ENCODE data around the gene TEX261.

GRCh38 chr2:70959851-70960832, 34.5 kb downstream of the TEX261 start:
- TF ChIP-seq, protein P1, sequence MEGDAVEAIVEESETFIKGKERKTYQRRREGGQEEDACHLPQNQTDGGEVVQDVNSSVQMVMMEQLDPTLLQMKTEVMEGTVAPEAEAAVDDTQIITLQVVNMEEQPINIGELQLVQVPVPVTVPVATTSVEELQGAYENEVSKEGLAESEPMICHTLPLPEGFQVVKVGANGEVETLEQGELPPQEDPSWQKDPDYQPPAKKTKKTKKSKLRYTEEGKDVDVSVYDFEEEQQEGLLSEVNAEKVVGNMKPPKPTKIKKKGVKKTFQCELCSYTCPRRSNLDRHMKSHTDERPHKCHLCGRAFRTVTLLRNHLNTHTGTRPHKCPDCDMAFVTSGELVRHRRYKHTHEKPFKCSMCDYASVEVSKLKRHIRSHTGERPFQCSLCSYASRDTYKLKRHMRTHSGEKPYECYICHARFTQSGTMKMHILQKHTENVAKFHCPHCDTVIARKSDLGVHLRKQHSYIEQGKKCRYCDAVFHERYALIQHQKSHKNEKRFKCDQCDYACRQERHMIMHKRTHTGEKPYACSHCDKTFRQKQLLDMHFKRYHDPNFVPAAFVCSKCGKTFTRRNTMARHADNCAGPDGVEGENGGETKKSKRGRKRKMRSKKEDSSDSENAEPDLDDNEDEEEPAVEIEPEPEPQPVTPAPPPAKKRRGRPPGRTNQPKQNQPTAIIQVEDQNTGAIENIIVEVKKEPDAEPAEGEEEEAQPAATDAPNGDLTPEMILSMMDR (IDR thresholded peaks at IDR 0.05) = no peak
- TF ChIP-seq POLR2A (IDR thresholded peaks at IDR 0.05) = no peak
